Skin epidermis (tissue), 12 donors: Measurements from ENCODE around the gene ARL8A.
"Not testable (repeated sequence)": the region's sequence is repeated elsewhere in the genome, so short reads cannot be mapped to it uniquely, and the experiment has no call there.

Experiments used
- H3K27ac ChIP-seq, 21 experiments: fragments of 200-600 bp; sonication (generic) in 11 of 21; one replicate each; pipeline ENCODE4 v1.5.0; 2020; ENCODE audit warnings: mild to moderate bottlenecking in 3 of 21, inconsistent platforms in 2 of 21, moderate library complexity in 2 of 21
- H3K4me3 ChIP-seq, 7 experiments: fragments of 200-600 bp; sonication (generic) in 2 of 7; one replicate each; pipeline ENCODE4 v1.5.0; 2020; ENCODE audit warnings: inconsistent platforms in 2 of 7, mild to moderate bottlenecking in 2 of 7, moderate library complexity in 1 of 7

Gene ARL8A

DNA sequence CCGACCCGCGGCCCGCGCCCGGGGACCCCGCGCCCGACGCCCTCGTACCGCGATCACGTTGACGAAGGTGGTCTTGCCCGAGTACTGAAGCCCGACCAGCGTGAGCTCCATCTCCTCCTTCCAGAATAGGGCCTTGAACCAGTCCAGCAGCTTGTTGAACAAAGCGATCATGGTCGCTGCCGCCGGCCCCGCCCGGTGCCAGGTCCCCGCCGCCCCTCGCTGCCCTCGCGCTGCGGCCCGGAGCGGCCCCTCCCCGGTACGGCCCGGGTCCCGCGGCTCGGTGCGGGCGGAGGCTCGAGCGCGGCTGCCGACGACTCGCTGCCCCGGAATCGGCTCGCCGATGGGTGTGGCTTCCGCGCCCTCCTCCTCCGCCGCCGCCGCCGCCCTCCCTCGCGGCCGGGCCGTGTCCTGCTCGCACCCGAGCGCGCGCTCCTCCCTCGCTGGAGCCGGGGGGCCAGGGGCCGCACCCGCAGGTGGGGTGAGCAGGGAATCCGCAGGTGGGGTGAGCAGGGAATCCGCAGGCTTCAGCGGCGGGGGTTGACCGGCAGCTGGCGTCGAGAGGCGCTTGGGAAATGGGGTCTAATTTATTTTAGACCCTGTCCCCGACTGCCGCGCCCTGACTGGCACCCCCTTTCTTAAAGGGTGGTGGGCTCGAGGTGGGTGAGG, at the start of gene ARL8A:
TSS of gene ARL8A (minus strand) at position 336 of the 666 bp plus-strand sequence. CDS start at position 171, 165 bp downstream.
- H3K27ac ChIP-seq, result peak within 1 kb of the TSS; percentile 37 to 98 (median 93)
- peak within 1 kb of the TSS; percentile 78 to 97 (median 86) for H3K4me3 ChIP-seq

DNA sequence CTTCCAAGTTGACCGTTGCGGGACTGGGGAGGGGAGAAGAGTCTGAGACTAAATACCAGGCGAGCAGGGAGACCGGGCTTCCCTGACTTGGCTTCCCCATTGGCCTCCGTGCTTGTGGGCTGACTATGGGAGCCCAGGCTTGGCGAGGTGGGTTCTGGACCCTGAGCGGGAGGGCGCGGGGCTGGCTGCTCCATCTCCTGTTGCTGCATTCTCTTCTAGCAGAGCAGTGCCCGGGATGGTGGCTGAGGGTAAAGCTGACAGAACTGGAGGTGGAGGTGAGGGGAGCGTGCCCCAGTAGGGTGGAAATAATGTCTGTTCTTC, 49.8 kb upstream of the ARL8A start:
- Histone ChIP-seq H3K27ac (peak overlapping the region in 1 of 21 experiments; percentile 63), H3K4me3 (peak overlapping the region in 4 of 7 experiments; percentile 16 to 43 (median 35))

GRCh38 chr1:202193614-202194327, 49.2 kb upstream of the ARL8A start, which contains the start of gene LGR6:
TSS of gene LGR6 (plus strand) at chr1:202193799. CDS start at chr1:202193990, 191 bp downstream.
- H3K27ac ChIP-seq, result peak within 1 kb of the TSS in 1 of 21 experiments; percentile 63

DNA sequence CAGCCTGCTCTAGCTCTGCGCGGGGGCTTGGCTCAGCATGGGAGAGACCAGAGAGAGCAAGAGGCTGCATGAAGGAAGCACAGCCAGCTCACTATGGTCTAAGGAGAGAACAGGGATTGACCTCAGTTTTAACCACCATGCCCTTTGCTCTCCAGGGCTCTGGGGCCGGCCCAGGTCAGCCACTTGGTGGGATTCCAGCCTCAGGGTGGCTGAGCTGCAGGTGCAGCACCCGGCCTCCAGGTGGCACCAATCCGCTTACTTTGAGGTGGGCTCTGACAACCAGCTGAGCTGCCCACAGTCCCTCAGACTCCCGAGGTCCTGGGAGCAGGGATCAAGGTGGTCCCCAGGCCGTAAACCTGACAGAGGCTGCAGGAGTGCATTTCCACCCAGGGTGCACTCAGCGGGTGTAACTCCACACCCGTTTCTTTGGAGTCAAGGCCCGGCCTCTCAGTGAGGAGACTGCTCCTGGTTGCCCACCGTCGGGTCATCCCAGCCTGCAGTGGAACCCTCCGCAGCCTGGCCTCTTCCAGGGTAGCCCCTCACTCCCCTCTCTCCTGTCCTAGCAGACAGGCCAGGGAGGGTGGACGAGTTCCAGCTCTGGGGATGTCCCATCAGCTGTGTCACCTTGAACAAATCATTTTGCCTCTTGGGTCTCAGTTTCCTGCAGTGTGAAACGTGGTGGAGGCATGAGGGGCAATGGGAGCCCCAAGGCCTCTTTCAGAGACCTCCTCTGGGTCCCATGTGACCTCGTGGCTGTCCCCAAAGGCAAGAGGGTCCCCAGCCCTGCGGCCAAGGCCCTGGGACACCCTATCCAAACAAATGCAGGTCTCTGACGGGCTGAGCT, 48.5 kb upstream of the ARL8A start:
- peak overlapping the region in 1 of 21 experiments; percentile 63 for H3K27ac ChIP-seq
- H3K4me3 ChIP-seq, result peak overlapping the region in 4 of 7 experiments; percentile 16 to 43 (median 35)

More at GRCh38 chr1:202193614-202194327, 49.2 kb upstream of the ARL8A start, which contains the start of gene LGR6:
- H3K4me3 ChIP-seq, result peak within 1 kb of the TSS in 4 of 7 experiments; percentile 16 to 43 (median 35)

DNA sequence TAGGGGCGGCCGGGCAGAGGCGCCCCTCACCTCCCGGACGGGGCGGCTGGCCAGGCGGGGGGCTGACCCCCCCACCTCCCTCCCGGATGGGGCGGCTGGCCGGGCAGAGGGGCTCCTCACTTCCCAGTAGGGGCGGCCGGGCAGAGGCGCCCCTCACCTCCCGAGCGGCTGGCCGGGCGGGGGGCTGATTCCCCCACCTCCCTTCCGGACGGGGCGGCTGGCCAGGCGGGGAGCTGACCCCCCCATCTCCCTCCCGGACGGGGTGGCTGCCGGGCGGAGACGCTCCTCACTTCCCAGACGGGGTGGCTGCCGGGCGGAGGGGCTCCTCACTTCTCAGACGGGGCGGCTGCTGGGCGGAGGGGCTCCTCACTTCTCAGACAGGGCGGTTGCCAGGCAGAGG, 46.9 kb upstream of the ARL8A start:
- not testable (repeated sequence) for H3K27ac ChIP-seq, H3K4me3 ChIP-seq

DNA sequence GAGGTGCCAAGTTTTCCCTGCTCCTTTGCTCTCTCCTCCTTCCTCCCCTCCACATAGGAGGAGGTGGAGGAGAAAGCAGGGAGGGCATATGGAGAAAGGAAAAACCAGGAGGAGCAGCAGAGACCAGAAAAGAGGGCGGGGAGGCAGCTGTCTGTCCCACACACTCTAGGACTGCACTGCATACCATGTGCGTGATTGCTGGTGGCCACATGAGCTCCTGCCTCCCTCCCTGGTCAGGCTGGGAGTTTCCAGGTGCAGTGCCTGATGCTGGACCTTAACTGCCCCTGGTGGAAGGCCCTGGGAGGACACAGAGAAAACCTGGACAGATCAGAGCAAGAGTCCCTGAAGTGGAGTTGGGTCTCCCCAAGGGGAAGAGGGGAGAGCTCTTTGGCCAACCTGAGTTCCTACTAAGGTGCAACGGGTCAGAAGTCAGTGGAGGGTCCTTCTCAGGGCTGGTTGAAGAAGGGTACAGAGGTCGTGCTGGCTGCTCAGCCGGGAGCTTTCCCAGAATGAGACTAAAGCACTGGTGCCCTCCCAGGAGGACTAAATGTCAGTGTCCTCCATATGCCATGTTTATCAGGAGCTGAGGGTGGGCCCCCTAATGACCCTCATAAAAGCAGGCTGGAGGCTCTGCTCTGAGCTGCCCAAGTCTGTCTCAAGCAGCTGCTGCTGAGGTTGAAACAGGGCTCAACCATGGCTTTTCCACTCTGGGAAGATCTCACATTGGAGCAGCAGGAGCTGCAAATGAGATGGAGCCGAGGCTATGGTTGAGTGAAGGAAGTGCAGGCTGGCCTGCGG, 45.6 kb upstream of the ARL8A start:
- Histone ChIP-seq H3K4me3 (no peak overlapping the region), H3K27ac (no peak overlapping the region)

DNA sequence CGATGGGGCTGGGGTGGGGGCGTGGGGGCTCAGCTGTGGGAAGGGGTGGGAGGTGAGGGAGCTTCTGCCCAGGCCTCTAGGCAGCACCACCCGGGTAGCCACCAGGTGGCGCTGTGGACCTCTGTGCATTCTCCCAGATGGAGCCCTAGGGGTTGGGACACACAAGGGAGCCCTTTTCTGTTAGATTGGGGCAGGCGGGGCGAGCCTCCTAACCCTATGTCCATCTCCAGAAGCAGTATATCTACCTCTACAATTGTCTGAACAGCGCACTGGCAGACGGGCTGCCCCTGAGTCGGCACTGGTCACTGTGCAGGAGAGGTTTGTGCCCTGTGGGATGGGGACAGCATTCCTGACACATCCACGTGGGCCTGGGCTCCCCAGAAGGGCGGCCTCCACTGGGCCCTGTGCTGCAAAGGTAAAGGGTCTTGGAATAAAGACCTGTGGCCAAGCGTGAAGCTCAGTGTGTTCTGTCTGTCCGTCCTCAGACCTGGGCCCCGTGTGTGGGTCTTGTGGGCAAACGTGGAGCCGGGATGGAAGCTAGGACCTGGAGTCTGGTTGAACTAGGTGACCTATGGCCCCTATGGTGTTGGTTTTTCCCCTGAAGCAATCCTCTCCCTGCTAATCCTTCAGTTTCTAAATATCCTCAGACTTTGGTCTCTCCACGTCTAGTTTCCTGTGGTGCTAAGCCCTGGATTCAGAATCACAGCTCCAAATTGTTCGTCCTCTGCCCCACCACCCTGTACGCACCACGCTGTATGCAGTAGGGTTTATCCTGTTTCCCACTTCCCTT, 44.7 kb upstream of the ARL8A start:
- no peak overlapping the region for H3K27ac ChIP-seq
- H3K4me3 ChIP-seq, result no peak overlapping the region

DNA sequence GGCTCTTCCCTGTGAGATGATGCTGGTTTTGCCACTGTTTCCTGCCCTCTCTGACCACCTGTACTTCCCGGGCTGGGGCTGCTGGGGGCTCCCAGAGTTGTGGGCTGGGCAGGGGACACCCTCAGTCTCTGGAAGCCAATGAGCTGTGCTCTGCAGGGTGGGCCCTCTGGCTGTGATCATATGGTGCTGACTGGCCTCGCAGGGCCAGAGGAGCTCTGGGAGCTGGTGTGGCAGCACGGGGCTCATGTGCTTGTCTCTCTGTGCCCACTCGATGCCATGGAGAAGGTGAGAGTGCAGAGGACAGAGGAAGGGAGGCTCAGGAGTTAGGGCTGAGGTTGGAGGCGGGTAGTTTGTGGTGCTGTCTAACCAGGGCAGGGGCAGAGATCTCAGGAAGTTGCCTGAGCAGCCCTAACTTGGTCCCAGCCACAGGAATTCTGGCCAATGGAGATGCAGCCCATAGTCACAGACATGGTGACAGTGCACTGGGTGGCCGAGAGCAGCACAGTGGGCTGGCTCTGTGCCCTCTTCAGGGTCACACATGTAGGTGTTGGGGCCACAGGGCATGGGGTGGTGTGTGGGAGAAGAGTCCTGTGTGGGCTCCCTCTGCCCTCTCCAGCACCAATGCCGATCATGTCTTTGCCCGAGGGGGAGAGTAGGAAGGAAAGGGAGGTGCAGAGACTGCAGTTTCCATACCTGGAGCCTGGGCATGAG, 43.3 kb upstream of the ARL8A start:
- H3K4me3 ChIP-seq, result no peak overlapping the region
- no peak overlapping the region for H3K27ac ChIP-seq

GRCh38 chr1:202187041-202187671, 42.6 kb upstream of the ARL8A start:
- no peak overlapping the region for H3K4me3 ChIP-seq

DNA sequence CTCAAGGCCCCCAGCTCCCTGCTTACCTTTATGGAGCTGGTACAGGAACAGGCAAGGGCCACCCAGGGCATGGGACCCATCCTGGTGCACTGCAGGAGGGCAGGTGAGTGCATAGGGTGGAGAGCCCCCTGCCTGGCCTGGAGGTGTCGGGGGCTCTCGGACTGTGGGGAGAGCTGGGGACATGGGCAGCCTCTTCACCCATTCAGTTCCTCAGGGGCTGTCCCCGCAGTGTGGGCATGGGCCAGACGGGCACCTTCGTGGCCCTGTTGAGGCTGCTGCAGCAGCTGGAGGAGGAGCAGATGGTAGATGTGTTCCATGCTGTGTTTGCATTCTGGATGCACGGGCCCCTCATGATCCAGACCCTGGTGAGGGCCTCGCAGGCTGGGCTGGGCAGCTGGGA, 41.8 kb upstream of the ARL8A start:
- no peak overlapping the region for H3K4me3 ChIP-seq

More at GRCh38 chr1:202187041-202187671, 42.6 kb upstream of the ARL8A start:
- no peak overlapping the region for H3K27ac ChIP-seq

GRCh38 chr1:202184750-202185460, 40.4 kb upstream of the ARL8A start:
- no peak overlapping the region for H3K27ac ChIP-seq
- no peak overlapping the region for H3K4me3 ChIP-seq

More for the DNA sequence above, 41.8 kb upstream of the ARL8A start:
- no peak overlapping the region for H3K27ac ChIP-seq

DNA sequence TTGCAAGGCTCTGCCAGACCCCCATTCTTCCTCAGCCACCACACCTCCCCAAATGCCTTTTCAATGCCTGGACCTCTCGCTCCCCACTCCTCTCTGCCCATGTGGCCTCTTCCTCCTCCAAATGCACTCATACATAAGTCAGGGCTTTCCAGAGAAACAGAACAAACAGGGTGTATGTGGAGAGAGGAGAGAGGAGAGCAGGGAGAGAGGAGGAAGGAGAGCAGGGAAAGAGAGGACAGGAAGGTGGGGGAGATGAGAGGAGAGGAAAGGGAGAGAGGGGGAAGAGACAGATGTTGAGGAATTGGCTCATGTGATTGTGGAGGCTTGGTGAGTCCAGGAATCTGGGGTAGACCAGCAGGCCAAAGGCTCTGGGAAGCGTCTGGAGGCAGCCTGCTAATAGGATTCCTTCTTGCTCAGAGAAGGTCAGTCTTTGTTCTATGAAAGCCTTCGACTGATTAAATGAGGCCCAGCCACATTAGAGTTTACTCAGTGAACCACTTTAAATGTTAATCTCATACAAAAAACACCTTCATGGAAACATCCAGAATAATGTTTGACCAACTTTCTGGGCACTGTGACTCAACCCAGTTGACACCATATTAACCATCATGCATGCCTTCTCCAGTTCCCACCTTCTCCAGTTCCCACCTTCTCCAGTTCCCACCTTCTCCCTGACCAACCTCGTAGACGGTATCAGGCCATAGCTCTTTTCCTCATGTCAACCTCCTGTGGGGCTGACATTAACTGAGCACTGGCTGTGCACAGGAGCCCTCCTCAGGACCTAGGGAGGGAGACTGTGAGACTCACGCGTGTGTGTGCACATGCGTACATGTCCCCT, 37.7 kb upstream of the ARL8A start:
- no peak overlapping the region for H3K27ac ChIP-seq
- no peak overlapping the region for H3K4me3 ChIP-seq

- no peak overlapping the region for H3K27ac ChIP-seq
- no peak overlapping the region for H3K4me3 ChIP-seq
Measured at GRCh38 chr1:202181586-202181985, 37.0 kb upstream of the ARL8A start.

- not testable (repeated sequence) for H3K4me3 ChIP-seq, H3K27ac ChIP-seq
Measured at GRCh38 chr1:202180751-202181139, 36.2 kb upstream of the ARL8A start.

- no peak overlapping the region for H3K27ac ChIP-seq
- H3K4me3 ChIP-seq, result no peak overlapping the region
Measured at GRCh38 chr1:202179828-202180750, 35.6 kb upstream of the ARL8A start.
